Measurements from ENCODE around the gene KRT40.

DNA sequence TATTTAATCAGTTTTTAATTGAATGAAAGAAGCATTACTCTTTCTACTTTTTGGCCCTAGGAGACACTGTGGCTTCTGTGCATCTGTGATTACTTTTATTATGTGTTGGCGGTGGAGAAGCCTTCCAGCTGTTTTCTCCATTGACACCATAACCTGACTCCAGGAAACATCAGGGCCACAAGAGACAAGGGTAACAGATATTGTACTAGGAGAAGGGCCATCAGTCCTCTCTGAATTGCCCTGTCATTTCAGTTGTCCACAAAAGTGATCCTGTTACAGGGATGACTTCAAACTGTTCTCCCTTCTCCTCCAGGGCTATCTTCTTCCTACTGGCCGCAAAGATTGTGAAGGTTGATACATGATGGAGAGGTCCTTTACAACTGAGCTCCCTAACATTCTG is 32.0 kb downstream of the KRT40 start:
- TF ChIP-seq ETV6 (conservative IDR thresholded peaks at IDR 0.05 in 1 of 2, IDR thresholded peaks at IDR 0.05 in 1 of 2; ENCODE audit: borderline replicate concordance in 1 of 2, low read depth in 1 of 2): no peak
- TF ChIP-seq, protein P1, sequence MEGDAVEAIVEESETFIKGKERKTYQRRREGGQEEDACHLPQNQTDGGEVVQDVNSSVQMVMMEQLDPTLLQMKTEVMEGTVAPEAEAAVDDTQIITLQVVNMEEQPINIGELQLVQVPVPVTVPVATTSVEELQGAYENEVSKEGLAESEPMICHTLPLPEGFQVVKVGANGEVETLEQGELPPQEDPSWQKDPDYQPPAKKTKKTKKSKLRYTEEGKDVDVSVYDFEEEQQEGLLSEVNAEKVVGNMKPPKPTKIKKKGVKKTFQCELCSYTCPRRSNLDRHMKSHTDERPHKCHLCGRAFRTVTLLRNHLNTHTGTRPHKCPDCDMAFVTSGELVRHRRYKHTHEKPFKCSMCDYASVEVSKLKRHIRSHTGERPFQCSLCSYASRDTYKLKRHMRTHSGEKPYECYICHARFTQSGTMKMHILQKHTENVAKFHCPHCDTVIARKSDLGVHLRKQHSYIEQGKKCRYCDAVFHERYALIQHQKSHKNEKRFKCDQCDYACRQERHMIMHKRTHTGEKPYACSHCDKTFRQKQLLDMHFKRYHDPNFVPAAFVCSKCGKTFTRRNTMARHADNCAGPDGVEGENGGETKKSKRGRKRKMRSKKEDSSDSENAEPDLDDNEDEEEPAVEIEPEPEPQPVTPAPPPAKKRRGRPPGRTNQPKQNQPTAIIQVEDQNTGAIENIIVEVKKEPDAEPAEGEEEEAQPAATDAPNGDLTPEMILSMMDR (IDR thresholded peaks at IDR 0.05 in 2 of 3, conservative IDR thresholded peaks at IDR 0.05 in 1 of 3; ENCODE audit: control insufficient read depth in 2 of 3, extremely low read depth in 1 of 3, insufficient read depth in 1 of 3, low read depth in 3 of 3, low read length in 3 of 3): no peak
- TF ChIP-seq CBX5 (IDR thresholded peaks at IDR 0.05; ENCODE audit: low read depth): no peak
- TF ChIP-seq, protein P2, sequence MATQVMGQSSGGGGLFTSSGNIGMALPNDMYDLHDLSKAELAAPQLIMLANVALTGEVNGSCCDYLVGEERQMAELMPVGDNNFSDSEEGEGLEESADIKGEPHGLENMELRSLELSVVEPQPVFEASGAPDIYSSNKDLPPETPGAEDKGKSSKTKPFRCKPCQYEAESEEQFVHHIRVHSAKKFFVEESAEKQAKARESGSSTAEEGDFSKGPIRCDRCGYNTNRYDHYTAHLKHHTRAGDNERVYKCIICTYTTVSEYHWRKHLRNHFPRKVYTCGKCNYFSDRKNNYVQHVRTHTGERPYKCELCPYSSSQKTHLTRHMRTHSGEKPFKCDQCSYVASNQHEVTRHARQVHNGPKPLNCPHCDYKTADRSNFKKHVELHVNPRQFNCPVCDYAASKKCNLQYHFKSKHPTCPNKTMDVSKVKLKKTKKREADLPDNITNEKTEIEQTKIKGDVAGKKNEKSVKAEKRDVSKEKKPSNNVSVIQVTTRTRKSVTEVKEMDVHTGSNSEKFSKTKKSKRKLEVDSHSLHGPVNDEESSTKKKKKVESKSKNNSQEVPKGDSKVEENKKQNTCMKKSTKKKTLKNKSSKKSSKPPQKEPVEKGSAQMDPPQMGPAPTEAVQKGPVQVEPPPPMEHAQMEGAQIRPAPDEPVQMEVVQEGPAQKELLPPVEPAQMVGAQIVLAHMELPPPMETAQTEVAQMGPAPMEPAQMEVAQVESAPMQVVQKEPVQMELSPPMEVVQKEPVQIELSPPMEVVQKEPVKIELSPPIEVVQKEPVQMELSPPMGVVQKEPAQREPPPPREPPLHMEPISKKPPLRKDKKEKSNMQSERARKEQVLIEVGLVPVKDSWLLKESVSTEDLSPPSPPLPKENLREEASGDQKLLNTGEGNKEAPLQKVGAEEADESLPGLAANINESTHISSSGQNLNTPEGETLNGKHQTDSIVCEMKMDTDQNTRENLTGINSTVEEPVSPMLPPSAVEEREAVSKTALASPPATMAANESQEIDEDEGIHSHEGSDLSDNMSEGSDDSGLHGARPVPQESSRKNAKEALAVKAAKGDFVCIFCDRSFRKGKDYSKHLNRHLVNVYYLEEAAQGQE (IDR thresholded peaks at IDR 0.05; ENCODE audit: low read depth, low read length): no peak
- TF ChIP-seq FOXK2 (IDR thresholded peaks at IDR 0.05): no peak
- no peak for TF ChIP-seq ESRRA (IDR thresholded peaks at IDR 0.05; ENCODE audit: low read length)
- no peak for TF ChIP-seq GABPA (IDR thresholded peaks at IDR 0.05; ENCODE audit: low read depth)
- TF ChIP-seq, protein P3, sequence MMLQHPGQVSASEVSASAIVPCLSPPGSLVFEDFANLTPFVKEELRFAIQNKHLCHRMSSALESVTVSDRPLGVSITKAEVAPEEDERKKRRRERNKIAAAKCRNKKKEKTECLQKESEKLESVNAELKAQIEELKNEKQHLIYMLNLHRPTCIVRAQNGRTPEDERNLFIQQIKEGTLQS (IDR thresholded peaks at IDR 0.05; ENCODE audit: borderline replicate concordance, extremely low read depth, low read depth, low read length): no peak
- TF ChIP-seq TAF1 (IDR thresholded peaks at IDR 0.05; ENCODE audit: borderline replicate concordance, low read depth, low read length): no peak
- TF ChIP-seq SMAD5 (IDR thresholded peaks at IDR 0.05; ENCODE audit: low read depth): no peak
- no peak for TF ChIP-seq YY1 (IDR thresholded peaks at IDR 0.05; ENCODE audit: low read depth, low read length)
- no peak for TF ChIP-seq RELA (IDR thresholded peaks at IDR 0.05; ENCODE audit: borderline replicate concordance, partially characterized antibody)
